ENCODE results near the gene ABCA13.
"Not testable (repeated sequence)": the region's sequence is repeated elsewhere in the genome, so short reads cannot be mapped to it uniquely, and the experiment has no call there.

Gene ABCA13

DNA sequence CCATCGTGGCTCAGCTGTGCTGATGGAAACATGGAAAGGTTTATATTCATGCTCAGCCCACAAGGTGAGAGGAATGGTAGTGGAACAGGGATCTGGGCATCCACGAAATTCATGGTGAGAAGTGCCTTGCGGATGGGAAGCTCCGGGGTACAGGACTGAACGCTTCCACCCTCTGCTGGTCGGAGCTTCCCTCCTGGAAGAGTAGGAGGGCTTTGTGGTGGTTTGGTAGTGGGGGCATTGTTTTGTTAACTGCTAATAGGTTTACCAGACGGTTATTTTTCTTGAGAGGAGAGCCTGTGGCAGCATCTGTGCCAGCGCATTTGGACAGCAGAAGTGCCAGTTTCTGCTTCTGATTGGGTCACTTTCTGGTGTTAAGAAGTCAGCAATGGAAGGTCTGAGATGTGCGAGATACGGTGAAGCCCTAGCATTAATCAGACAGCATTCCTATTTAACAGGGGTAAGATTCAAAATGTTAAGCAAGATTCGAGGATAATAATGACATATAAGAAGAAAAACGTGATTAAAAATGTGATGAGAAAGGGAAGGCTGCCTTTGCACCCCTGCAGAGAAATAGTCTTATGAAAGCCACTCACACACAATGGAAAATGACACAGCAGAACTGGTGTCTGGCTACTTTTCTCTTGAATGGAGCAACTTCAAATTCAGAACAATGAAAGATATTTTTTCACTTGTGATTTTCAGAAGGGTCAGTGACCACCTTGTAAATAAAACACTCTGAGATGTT, 17.7 kb downstream of the ABCA13 start:
- no peak for TF ChIP-seq ZNF274 (IDR thresholded peaks at IDR 0.05; ENCODE audit: low read depth, low read length)
- H3K4me3 ChIP-seq (ENCODE audit: low read length) = no peak overlapping the region

DNA sequence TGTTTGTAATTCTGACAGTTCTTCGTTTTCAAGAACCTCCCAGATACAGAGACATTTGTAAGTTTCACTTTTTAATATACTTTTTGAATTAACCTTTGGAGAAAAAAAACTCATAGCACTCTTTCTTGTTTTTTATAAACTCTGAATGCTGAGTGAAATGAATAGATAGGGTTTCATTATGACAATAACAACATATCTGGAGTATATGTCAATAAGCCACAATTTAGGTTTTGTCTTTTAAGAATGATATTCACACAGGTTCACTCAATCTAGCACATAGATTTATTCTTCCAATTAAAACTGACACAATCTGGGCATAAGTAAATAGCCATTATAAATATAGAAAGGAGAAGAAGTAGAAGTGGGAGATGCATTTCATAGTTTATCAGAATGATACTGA, 21.7 kb downstream of the ABCA13 start:
- no peak for TF ChIP-seq ZNF274 (IDR thresholded peaks at IDR 0.05; ENCODE audit: low read depth, low read length)
- no peak overlapping the region for H3K4me3 ChIP-seq (ENCODE audit: low read length)

DNA sequence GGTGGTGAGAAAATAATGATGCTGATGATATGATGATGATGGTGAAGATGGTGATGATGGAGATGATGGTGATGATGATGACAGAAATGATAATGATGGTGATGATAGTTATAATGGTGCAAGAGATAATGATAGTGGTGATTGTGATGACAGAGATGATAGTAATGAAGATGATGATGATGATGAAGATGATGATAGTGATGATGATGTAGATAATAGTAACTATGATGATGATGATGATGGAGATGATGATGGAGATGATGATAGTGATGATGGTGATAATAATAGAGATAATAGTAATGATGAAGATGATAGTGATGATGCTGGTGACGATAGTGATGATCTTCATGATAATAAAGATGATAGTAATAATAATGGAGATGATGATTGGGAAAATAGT, 22.2 kb downstream of the ABCA13 start:
- H3K4me3 ChIP-seq (ENCODE audit: low read length) = no peak overlapping the region
- TF ChIP-seq ZNF274 (IDR thresholded peaks at IDR 0.05; ENCODE audit: low read depth, low read length) = no peak

DNA sequence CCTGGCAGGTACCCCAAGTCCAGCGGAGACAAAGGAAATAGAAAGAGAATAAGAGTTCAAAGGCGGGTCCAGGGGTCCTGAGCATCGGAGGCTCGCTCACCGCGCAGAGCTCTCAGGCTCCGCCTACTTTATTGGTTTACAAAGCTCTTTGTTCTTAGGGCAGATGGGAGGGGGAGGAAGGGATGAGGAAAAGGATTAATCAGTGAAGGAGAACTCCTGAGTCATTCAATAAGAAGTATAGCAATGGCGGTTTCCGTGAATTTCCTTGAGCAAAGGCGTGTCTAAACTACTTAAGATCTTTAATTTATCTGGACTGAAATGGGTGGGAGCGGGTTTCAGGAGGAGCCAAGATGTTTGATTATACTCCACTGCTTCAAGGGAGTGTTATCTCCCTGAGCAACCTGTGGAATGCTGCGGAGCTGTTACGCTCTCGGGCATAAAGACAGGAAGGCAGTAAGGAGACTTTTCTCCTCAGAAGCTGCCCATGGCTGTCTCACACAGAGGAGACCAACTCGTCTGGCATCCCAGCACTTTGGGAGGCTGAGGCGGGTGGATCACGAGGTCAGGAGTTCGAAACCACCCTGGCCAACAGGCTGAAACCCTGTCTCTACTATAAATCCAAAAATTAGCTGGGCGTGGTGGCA, 29.8 kb downstream of the ABCA13 start:
- not testable (repeated sequence) for H3K4me3 ChIP-seq (ENCODE audit: low read length)

DNA sequence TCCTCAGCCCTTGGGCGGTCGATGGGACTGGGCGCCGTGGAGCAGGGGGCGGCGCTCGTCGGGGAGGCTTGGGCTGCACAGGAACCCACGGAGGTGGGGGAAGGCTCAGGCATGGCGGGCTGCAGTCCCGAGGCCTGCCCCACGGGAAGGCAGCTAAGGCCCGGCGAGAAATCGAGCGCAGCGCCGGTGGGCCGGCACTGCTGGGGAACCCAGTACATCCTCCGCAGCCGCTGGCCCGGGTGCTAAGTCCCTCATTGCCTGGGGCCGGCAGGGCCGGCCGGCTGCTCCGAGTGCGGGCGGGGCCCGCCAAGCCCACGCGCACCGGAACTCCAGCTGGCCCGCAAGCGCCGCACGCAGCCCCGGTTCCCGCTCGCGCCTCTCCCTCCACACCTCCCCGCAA, 31.7 kb downstream of the ABCA13 start:
- H3K4me3 ChIP-seq (ENCODE audit: low read length) = not testable (repeated sequence)

DNA sequence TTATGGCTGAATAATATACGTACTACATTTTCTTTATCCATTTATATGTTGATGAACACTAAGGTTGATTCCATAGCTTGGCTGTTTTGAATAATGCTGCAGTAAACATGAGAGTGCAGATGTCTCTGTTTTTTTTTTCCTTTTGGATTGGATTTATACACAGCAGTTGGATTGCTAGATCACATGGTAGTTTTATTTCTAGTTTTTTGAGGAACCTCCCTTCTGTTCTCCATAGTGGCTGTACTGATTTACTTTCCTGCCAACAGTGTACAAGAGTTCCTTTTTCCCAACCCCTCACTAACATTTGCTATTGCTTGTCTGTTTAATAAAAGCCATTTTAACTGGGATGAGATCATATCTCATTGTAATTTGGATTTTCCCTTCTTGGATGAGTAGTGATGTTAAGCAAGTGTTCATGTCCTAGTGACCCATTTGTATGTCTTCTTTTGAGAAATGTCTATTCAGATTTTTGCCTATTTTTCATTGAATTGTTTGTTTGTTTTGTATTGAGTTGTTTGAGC, 36.0 kb downstream of the ABCA13 start:
- no peak overlapping the region for H3K4me3 ChIP-seq (ENCODE audit: low read length)
- no peak for TF ChIP-seq ZNF274 (IDR thresholded peaks at IDR 0.05; ENCODE audit: low read depth, low read length)

DNA sequence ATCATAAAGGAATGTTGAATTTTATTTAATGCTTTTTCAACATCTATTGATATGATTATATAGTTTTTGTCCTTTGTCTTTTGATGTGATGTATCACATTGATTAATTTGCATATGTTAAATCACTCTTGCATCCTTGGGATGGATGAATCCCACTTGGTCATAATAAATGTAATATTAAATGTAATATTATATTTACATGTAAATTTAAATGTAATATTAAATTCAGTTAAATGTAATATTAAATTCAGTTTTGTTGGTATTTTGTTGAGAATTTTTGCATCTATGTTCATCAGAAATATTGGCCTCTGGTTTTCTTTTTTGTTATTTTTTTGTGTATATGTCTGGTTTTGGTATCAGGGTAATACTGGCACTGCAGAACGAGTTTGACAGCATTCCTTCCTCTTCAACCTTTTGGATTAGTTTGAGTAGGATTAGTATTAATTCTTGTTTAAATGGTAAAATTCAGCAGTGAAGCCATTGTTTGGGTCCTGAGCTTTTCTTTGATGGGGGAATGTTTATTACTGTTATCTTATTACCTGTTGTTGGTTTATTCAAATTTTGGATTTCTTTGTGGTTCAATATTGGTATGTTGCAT, 37.8 kb downstream of the ABCA13 start:
- H3K4me3 ChIP-seq (ENCODE audit: low read length) = no peak overlapping the region
- TF ChIP-seq ZNF274 (IDR thresholded peaks at IDR 0.05; ENCODE audit: low read depth, low read length) = no peak

DNA sequence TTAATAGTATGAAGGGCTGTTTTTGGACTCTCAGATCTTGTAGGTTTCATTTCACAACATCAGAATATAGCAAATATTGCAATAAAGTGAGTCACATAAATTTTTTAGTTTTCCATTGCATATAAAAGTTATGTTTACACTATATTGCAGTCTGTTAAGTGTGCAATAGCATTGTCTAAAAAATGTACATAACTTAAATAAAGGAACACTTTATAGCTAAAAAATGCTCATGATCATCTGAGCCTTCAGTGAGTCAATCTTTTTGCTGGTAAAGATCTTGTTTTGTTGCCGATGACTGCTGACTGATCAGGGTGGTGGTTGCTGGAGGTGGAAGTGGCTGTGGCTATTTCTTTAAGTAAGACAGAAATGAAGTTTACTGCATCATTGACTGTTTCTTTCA, 42.0 kb downstream of the ABCA13 start:
- H3K4me3 ChIP-seq (ENCODE audit: low read length) = no peak overlapping the region
- TF ChIP-seq ZNF274 (IDR thresholded peaks at IDR 0.05; ENCODE audit: low read depth, low read length) = no peak

DNA sequence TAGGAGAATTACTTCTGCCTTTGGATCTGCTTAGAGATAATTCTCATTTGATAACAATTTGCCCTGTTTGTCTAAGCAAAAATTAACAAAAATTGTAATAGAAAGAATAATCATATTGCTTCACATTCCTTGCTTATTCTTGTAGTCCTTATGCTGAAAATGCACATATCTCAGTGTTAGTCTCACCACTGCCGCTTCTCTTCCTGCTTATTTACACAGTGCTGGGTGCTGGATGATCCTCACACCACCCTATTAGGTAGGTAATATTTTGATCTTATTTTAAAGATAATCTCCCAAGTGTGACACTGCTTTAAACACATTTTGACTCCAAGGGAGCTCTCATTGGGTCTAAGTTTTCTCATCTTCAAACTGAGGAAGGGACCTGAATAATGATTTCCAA, 46.0 kb downstream of the ABCA13 start:
- no peak overlapping the region for H3K4me3 ChIP-seq (ENCODE audit: low read length)
- TF ChIP-seq ZNF274 (IDR thresholded peaks at IDR 0.05; ENCODE audit: low read depth, low read length) = no peak

DNA sequence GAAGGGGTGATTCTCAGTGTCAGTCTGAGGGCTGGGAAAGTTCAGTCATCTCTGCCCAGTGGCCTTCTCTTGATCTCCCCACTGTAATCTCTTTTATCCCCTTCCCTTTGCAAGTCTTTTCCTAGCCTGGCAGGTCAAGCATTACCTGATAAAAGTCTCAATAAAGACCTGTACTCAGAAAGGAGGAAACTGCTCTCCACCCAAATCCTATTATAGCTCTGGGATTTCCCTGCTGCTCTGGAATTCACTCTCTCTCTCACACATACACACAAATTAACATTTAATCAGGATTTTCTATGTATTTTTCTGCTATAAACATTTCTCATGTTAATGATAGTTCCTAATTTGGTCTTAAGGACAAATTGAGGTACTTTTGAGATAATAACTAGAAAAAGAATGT, 46.5 kb downstream of the ABCA13 start:
- no peak overlapping the region for H3K4me3 ChIP-seq (ENCODE audit: low read length)
- TF ChIP-seq ZNF274 (IDR thresholded peaks at IDR 0.05; ENCODE audit: low read depth, low read length) = no peak

DNA sequence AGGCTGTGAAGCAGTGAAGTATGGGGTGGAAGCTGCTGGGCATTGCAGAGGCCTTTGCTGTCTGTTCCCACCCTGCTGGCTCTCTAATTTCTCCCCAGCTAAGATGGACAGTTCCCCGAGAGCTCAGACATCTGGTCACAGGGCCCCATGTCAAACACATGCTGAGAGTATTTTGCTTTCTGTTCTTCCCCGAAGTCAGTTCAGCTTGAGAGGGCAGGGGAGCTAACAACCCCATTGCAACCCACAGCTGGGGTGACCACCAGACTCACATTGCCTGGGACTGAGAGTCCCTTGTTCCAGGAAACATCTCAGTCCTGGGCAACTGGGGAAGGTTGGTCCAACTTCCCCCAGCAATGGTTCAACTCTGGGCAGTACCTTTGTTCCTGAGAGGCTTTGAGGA, 52.8 kb downstream of the ABCA13 start:
- TF ChIP-seq ZNF274 (IDR thresholded peaks at IDR 0.05; ENCODE audit: low read depth, low read length) = no peak
- no peak overlapping the region for H3K4me3 ChIP-seq (ENCODE audit: low read length)

DNA sequence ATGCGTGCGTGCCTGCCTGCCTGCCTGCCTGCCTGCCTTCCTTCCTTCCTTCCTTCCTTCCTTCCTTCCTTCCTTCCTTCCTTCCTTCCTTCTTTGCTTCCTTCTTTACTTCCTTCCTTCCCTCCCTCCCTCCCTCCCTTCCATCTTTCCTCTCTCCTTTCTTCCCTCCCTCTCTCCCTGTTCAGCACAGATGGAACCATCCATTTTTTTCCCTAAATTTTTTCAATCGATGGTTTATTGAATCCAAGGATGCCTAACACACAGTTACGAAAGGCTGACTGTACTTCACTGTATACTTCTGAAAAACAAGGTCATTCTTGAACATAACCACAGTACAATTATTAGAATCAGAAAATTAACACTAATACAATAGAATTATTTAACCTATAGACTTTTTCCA, 53.8 kb downstream of the ABCA13 start:
- TF ChIP-seq ZNF274 (IDR thresholded peaks at IDR 0.05; ENCODE audit: low read depth, low read length) = no peak

DNA sequence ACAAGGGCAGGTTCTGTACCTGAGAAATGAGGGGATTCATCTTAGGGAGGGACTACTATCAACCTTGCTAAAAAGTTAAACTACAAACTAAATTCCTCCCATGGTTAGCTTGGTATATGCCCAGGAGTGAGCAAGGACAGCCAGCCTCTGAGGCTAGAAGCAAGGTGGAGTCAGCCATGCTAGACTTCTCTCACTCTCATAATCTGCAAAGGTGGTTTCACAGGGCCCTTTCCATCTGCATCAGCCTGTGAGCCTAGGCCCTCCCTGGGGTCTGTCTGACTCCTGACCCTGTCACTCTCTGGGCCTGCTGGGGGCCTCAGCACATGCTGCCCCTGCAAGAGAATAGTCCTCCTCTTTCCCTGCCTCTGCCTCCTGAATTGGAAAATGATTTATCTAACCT, 66.1 kb downstream of the ABCA13 start:
- TF ChIP-seq ZNF274 (IDR thresholded peaks at IDR 0.05; ENCODE audit: low read depth, low read length) = no peak
- no peak overlapping the region for H3K4me3 ChIP-seq (ENCODE audit: low read length)

More for the DNA sequence above, 53.8 kb downstream of the ABCA13 start:
- no peak overlapping the region for H3K4me3 ChIP-seq (ENCODE audit: low read length)

DNA sequence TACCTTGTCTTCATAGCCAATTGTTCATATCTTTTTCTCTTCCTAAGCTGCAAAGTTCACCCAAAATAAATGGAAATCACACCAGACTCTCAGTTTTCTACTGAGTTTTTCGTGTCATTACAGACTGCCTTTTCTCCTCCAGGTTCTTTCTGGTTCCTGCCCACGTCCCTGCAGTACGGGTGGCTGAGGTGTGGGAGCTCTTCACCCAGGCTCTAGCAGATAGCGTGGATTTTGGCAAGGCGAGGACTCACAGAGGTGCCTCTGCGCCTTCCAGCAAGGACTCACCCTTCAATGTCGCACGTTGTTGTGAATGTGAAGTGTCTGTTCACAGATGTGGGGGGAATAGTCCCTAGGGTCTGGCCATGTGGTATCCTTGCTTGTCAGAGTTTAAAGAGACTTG, 71.6 kb downstream of the ABCA13 start:
- TF ChIP-seq ZNF274 (IDR thresholded peaks at IDR 0.05; ENCODE audit: low read depth, low read length) = no peak
- no peak overlapping the region for H3K4me3 ChIP-seq (ENCODE audit: low read length)

DNA sequence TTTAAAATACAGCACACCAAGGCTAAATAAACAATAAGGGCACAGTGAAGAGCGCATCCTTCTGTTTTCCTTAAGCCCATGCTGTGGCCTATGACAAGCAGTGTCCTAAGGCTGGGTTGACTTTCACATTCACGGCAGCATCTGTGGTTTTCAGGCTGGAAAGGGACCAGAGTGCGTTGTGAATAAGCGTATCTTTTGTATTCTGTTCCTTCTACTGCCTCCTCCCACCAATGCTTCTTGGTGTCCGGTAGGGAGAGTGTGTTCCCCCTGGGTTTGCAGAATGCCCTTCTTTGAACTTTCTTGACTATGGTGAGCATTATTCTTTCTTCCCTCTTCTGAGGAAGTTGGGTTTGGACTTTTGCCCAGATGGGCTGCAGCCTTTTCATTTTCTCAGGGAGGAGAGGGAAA, 73.6 kb downstream of the ABCA13 start:
- no peak for TF ChIP-seq ZNF274 (IDR thresholded peaks at IDR 0.05; ENCODE audit: low read depth, low read length)
- H3K4me3 ChIP-seq (ENCODE audit: low read length) = no peak overlapping the region
